ENCODE data around the gene TIPIN. TPM values are rescaled to one million over a fixed set of nuclear protein-coding genes. Genes with fewer than 3 reads are reported as not detected.

The TIPIN gene
- total RNA-seq, 2 donors from 2014 or later, result 2.8 to 13.1 TPM

- no peak for TF ChIP-seq CTCF (IDR thresholded peaks at IDR 0.05)
- no peak overlapping the region for H3K27ac ChIP-seq
- no peak overlapping the region for H3K4me3 ChIP-seq
- peaks cover 5 to 16% of the 10 kb centered on the region in 2 donors for H3K4me1 ChIP-seq (ENCODE audit: control insufficient read depth in 1 of 2, low read depth in 2 of 2)
- DNase-seq (ENCODE audit: low spot score) (no peak), ATAC-seq (ENCODE audit: insufficient number of reproducible peaks, low FRiP score, low read depth) (no peak)
- H3K9me3 ChIP-seq, result no peaks in the 10 kb centered on the region
- peaks cover 3% of the 10 kb centered on the region for H3K36me3 ChIP-seq
- no peaks in the 10 kb centered on the region for H3K27me3 ChIP-seq (replicated peaks; ENCODE audit: insufficient read depth)
Measured at GRCh38 chr15:66298803-66299251, 57.7 kb downstream of the TIPIN start.

GRCh38 chr15:66296186-66296585, 60.3 kb downstream of the TIPIN start:
- Histone ChIP-seq H3K36me3 (peaks cover 3% of the 10 kb centered on the region), H3K27me3 (replicated peaks; ENCODE audit: insufficient read depth) (no peaks in the 10 kb centered on the region), H3K4me3 (no peak overlapping the region), H3K27ac (no peak overlapping the region), H3K4me1 (ENCODE audit: control insufficient read depth in 1 of 2, low read depth in 2 of 2) (peaks cover 12 to 30% of the 10 kb centered on the region in 2 donors), H3K9me3 (no peaks in the 10 kb centered on the region)
- DNase-seq (ENCODE audit: low spot score) (no peak), ATAC-seq (ENCODE audit: insufficient number of reproducible peaks, low FRiP score, low read depth) (no peak)
- no peak for TF ChIP-seq CTCF (IDR thresholded peaks at IDR 0.05)

GRCh38 chr15:66294932-66295235, 61.6 kb downstream of the TIPIN start:
- DNase-seq (ENCODE audit: low spot score) (no peak), ATAC-seq (ENCODE audit: insufficient number of reproducible peaks, low FRiP score, low read depth) (no peak)
- Histone ChIP-seq H3K27me3 (replicated peaks; ENCODE audit: insufficient read depth) (no peaks in the 10 kb centered on the region), H3K27ac (peak overlapping the region; percentile 83 to 88), H3K36me3 (peaks cover 3% of the 10 kb centered on the region), H3K4me1 (ENCODE audit: control insufficient read depth in 1 of 2, low read depth in 2 of 2) (peaks cover 12 to 30% of the 10 kb centered on the region in 2 donors), H3K9me3 (no peaks in the 10 kb centered on the region), H3K4me3 (peak overlapping the region; percentile 88)
- TF ChIP-seq CTCF (IDR thresholded peaks at IDR 0.05), result no peak

GRCh38 chr15:66294157-66294931, 62.1 kb downstream of the TIPIN start:
- peak; percentile 51 for ATAC-seq (ENCODE audit: insufficient number of reproducible peaks, low FRiP score, low read depth)

More at GRCh38 chr15:66294157-66294931, 62.1 kb downstream of the TIPIN start:
- Histone ChIP-seq H3K4me3 (peak overlapping the region; percentile 88), H3K27ac (peak overlapping the region; percentile 83 to 88), H3K4me1 (ENCODE audit: control insufficient read depth in 1 of 2, low read depth in 2 of 2) (peaks cover 12 to 30% of the 10 kb centered on the region in 2 donors), H3K9me3 (no peaks in the 10 kb centered on the region), H3K27me3 (replicated peaks; ENCODE audit: insufficient read depth) (no peaks in the 10 kb centered on the region), H3K36me3 (peaks cover 3% of the 10 kb centered on the region)
- TF ChIP-seq CTCF (IDR thresholded peaks at IDR 0.05), result no peak
- no peak for DNase-seq (ENCODE audit: low spot score)

All from thoracic aorta (tissue), 2 donors.